ENCODE results near the gene ARFGAP1. TPM values are rescaled to one million over a fixed set of nuclear protein-coding genes. Genes with fewer than 3 reads are reported as not detected.

ARFGAP1 gene
- total and polyA plus RNA-seq, 2 donors (not counting 3 experiments of a cell fraction or from before 2014, with no cell fraction given), result 93.7 to 126 TPM

GRCh38 chr20:63280371-63280770 lies 7.8 kb downstream of the ARFGAP1 start:
- Histone ChIP-seq H3K4me1 (ENCODE audit: control insufficient read depth, extremely low read depth, insufficient read depth, low read length) (no peaks in the 10 kb centered on the region), H3K27me3 (ENCODE audit: control insufficient read depth in 2 of 2, insufficient read depth in 2 of 2, low read length in 2 of 2) (no peaks in the 10 kb centered on the region), H4K20me1 (replicated peaks; ENCODE audit: control insufficient read depth, extremely low read depth, insufficient read depth, low read length) (no peaks in the 10 kb centered on the region), H3K27ac (ENCODE audit: insufficient read depth, low read depth, low read length) (no peak overlapping the region), H3K4me3 (replicated peaks in 1 of 3; ENCODE audit: insufficient read depth in 1 of 3, low read depth in 1 of 3, low read length in 3 of 3) (no peak overlapping the region), H3K79me2 (ENCODE audit: control insufficient read depth, insufficient read depth, low read length) (peaks cover 21% of the 10 kb centered on the region), H2AFZ (ENCODE audit: low read depth, low read length) (no peak overlapping the region), H3K9ac (replicated peaks; ENCODE audit: extremely low read depth, insufficient read depth, low read length) (no peak overlapping the region), H3K9me3 (replicated peaks; ENCODE audit: control insufficient read depth, insufficient read depth, low read length) (no peaks in the 10 kb centered on the region), H3K36me3 (ENCODE audit: control insufficient read depth in 2 of 2, extremely low read depth in 1 of 2, insufficient read depth in 2 of 2, low read length in 2 of 2) (peaks cover 3 to 63% of the 10 kb centered on the region in 2 experiments), H3K9me1 (replicated peaks; ENCODE audit: control insufficient read depth, extremely low read depth, insufficient read depth, low read length) (no peaks in the 10 kb centered on the region), H3K4me2 (ENCODE audit: insufficient read depth, low read length) (no peak overlapping the region)
- CTCF ChIA-PET, result interaction anchor here (3.2 kb wide), 2 partner anchors 29 to 57 kb away, joined by 13 to 22 read pairs; no protein-coding TSS in a partner anchor
- DNase-seq (ENCODE audit: low read depth, low spot score) (no peak), FAIRE-seq (no peak)
- TF ChIP-seq GATA2 (IDR thresholded peaks at IDR 0.05; ENCODE audit: insufficient read depth, insufficient read length, low read depth, low read length) (no peak), MYC (IDR thresholded peaks at IDR 0.05; ENCODE audit: low read depth, low read length) (no peak), POLR2A (IDR thresholded peaks at IDR 0.05; ENCODE audit: low read depth, low read length) (no peak), JUN (IDR thresholded peaks at IDR 0.05; ENCODE audit: borderline replicate concordance, insufficient read depth, insufficient read length, low read depth) (no peak), MAX (IDR thresholded peaks at IDR 0.05; ENCODE audit: insufficient read depth, insufficient read length) (no peak), EZH2 (IDR thresholded peaks at IDR 0.05; ENCODE audit: borderline replicate concordance, low read depth, low read length, severe bottlenecking) (no peak), POLR2AphosphoS5 (IDR thresholded peaks at IDR 0.05; ENCODE audit: insufficient read depth, low read depth, low read length) (no peak), CTCF (IDR thresholded peaks at IDR 0.05; ENCODE audit: extremely low read depth in 1 of 2, insufficient read depth in 1 of 2, low read depth in 1 of 2, low read length in 2 of 2) (no peak)
- POLR2A ChIA-PET, result no interaction called here
- intact Hi-C loops (cut with micrococcal nuclease) (no loop called here), dilution Hi-C loops (cut with MboI; ENCODE audit: extremely low pct_ligation_motif_present, low sequenced_read_pairs) (no loop called here)
- BruUV-seq (replicated peaks), result no TSS peak
